Limb (tissue), 2 donors: ENCODE data around the gene GJB4.
A peak's percentile ranks its signal among the peaks of the same experiment; 100 is the strongest.

Experiments
- DNase-seq, 2 donors: peaks; one replicate each; pipeline ENCODE4 v3.0.0-alpha.2; 2016; ENCODE audit errors: extremely low spot score in 2 of 2

GJB4 gene

DNA sequence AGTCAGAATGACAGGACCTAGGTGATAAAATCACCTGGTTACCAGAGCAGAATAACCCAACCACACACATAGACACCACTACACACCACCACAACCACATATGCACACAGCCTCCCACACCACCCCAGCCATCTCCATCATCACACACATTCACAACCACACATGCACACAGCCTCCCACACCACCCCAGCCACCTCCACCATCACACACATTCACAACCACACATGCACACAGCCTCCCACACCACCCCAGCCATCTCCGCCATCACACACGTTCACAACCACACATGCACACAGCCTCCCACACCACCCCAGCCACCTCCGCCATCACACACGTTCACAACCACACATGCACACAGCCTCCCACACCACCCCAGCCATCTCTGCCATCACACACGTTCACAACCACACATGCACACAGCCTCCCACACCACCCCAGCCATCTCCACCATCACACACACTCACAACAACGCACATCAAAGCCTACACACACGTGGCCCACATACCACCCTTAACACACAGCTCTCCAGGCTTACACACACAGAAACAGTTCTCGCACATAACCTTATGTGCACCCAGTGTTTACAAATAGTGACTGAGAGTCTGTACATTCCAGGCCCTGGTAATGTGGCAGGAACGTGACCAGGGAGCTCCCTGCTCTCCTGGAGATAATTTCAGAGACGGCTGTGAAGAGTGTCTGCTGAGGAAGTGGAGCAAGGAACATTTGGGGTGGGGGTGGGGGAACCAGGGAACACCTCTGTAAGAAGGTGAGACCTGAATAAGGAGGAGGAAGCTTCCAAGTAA is 18.2 kb downstream of the GJB4 start:
- no peak for DNase-seq

GRCh38 chr1:34778381-34778780 is 18.8 kb downstream of the GJB4 start:
- DNase-seq, result no peak

DNA sequence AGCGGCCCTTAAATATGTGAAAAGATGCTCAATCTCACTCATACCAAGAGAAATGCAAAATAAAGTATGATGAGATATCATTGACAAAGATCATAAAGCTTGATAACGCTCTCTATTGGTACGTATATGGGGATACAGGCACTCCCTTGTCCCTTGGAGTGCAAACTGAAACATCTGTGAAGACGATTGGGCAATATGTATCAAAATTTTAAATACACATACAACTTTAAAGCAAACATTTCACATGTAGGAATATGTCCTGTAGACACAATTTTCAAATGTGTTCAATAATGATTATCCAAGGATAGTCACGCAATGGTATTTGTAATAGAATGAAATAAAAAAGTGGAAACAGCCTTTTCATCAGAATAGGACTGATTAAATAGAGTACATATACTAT is 19.5 kb downstream of the GJB4 start:
- no peak for DNase-seq

- DNase-seq, result no peak
Measured at GRCh38 chr1:34779526-34779925, 20.0 kb downstream of the GJB4 start.

GRCh38 chr1:34779962-34780361 is 20.4 kb downstream of the GJB4 start:
- no peak for DNase-seq

- DNase-seq, result no peak
Measured at GRCh38 chr1:34780528-34780927, 21.0 kb downstream of the GJB4 start.

GRCh38 chr1:34781071-34781843 is 21.7 kb downstream of the GJB4 start, which contains the start of gene GJB3:
GJB3 (plus strand) TSS chr1:34781214; CDS start chr1:34784763, 3,549 bp downstream.
- no peak for DNase-seq

GRCh38 chr1:34781844-34782391 is 22.4 kb downstream of the GJB4 start:
- DNase-seq, result no peak

DNA sequence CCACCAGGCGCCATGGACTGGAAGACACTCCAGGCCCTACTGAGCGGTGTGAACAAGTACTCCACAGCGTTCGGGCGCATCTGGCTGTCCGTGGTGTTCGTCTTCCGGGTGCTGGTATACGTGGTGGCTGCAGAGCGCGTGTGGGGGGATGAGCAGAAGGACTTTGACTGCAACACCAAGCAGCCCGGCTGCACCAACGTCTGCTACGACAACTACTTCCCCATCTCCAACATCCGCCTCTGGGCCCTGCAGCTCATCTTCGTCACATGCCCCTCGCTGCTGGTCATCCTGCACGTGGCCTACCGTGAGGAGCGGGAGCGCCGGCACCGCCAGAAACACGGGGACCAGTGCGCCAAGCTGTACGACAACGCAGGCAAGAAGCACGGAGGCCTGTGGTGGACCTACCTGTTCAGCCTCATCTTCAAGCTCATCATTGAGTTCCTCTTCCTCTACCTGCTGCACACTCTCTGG is 25.2 kb downstream of the GJB4 start:
- DNase-seq, result no peak

DNA sequence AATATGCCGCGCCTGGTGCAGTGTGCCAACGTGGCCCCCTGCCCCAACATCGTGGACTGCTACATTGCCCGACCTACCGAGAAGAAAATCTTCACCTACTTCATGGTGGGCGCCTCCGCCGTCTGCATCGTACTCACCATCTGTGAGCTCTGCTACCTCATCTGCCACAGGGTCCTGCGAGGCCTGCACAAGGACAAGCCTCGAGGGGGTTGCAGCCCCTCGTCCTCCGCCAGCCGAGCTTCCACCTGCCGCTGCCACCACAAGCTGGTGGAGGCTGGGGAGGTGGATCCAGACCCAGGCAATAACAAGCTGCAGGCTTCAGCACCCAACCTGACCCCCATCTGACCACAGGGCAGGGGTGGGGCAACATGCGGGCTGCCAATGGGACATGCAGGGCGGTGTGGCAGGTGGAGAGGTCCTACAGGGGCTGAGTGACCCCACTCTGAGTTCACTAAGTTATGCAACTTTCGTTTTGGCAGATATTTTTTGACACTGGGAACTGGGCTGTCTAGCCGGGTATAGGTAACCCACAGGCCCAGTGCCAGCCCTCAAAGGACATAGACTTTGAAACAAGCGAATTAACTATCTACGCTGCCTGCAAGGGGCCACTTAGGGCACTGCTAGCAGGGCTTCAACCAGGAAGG is 25.8 kb downstream of the GJB4 start:
- no peak for DNase-seq

DNA sequence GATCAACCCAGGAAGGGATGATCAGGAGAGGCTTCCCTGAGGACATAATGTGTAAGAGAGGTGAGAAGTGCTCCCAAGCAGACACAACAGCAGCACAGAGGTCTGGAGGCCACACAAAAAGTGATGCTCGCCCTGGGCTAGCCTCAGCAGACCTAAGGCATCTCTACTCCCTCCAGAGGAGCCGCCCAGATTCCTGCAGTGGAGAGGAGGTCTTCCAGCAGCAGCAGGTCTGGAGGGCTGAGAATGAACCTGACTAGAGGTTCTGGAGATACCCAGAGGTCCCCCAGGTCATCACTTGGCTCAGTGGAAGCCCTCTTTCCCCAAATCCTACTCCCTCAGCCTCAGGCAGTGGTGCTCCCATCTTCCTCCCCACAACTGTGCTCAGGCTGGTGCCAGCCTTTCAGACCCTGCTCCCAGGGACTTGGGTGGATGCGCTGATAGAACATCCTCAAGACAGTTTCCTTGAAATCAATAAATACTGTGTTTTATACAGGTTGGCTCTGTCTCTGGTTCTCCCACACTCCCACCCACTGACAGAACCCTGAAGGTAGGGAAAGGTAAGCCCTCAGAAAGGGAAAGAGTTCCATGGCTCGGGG is 26.4 kb downstream of the GJB4 start:
- no peak for DNase-seq

GRCh38 chr1:34786521-34787325 is 27.2 kb downstream of the GJB4 start:
- DNase-seq, result peak; percentile 66 to 72

DNA sequence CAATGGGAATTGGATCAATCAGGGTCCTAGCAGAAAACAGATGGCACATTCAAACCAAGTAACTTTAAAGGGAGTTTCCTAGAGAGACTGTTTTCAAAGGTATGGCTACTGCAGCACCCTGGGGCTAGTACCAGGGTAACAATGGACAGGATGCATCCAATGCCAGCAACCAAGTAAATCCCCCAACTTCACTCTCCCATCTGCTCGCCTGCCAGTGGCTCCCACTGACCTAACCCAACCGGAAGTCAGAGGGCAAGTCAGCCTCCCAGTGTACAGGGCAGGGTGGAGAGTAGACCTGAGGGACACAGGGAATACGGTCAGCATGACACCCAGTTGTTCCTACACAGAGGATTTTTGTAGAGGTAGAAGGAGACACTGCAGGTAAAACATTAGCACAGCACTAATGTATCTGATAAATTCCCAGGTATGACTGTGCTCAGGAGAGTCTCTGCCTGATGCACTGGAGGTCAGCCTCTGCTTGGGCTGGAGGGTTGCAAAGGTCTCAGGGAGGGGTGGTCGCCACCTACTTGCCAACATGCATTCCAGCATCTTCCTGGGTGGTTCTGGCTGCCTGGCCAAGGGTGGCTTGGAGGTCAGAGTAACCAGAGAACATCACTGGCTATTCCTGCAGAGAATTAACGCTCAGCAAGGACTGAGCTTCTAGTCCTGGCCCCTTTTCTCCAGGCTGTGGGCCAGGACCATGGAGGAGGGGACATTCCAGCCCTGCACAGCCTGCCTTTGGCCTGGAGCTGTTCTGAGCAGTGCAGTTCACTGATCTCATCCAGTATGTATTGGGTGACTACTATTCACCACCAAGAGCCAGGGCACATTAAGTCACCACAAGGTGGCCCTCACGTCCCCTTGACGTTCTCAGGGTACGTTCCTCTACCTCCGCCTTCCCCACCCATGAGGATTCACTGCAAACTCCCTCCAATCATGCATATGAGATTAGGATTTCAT is 28.2 kb downstream of the GJB4 start:
- no peak for DNase-seq

GRCh38 chr1:34790985-34791384 is 31.4 kb downstream of the GJB4 start:
- no peak for DNase-seq

DNA sequence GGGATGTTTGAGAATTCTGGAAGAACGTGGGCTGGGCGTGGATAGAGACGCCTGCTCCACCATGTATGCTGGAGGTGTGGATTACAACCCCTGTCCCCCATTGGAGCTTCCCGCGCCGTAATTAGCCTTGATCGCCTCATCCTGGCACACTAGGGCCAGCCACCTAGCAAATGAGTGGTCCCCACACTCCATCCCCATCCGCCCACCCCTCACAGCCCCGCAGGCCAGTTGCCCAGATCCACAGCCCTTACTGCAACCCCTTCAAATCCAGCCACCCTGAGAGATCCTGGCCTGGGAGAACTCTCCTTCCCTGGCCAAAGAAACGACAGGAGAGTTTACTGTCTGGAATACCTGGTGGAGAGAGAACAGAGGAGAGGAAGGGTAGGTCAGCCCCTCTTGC is 32.9 kb downstream of the GJB4 start:
- no peak for DNase-seq

DNA sequence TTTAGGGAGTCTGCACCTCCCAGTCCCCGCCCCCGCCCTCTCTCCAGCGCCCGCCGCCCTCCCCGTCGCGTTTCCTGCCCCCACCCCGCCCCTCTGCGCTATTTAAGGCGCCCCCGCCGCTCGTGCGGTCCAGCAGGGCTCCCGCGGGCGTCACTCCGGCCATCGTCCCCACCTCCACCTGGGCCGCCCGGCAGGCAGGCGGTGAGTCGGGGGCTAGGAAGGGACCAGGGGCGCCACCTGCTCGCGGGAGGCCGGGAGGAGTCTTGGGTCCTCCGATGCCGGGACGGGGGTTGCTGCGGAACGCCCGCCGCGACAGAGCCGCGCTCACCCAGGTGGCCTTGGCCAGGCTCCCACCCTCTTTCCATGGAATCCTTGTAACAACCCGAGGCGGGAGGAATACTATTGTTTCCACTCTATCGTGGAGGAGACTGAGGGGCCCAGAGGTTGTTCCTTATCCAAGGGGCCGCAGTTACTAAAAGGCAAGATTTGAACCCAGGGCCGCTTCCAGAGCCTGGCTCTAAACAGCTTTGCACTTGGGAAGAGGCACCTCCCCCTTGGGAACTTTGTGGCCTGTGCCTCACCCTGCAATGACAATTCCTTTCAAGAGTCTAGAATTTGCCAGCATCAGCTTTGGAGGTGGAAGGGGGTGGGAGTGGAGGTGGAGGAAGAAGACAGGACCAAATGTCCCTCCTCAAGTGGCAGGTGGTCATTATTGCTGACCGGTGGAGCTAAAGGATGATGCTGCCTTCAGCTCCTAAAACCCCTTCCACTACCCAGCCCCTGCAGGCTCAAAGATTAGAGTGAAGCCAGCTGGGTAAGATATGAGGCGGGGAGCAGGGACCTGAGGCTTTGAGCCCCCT is 33.6 kb downstream of the GJB4 start, which contains the start of gene GJA4:
Gene GJA4, plus strand, starts transcription at position 132 of the 860 bp plus-strand sequence. CDS start 1,215 bp downstream, outside the sequence.
- DNase-seq, result no peak

GRCh38 chr1:34794001-34794789 is 34.7 kb downstream of the GJB4 start:
- no peak for DNase-seq
